IMR-90 (cell line): ENCODE measurements around the gene ALAS2. TPM values are rescaled to one million over a fixed set of nuclear protein-coding genes. Genes with fewer than 3 reads are reported as not detected.

ENCODE experiments used
- ATAC-seq: fragments of 200-7000 bp; cut with Tn5 transposase; 2 replicates; pipeline ENCODE4 v1.9.1; 2020; ENCODE audit warnings: low read depth, mild to moderate bottlenecking, moderate library complexity
- BruUV-seq: library from RNA; stranded (reverse); fragments of 400-500 nt; replicated peaks from 2 replicates; lab custom pipeline; 2021; lab: Mats Ljungman, UMichigan
- CTCF ChIA-PET: fragments of 300-600 bp; formaldehyde crosslinking; extraction: SDS; loops from one replicate; lab custom pipeline; 2021; ENCODE audit warnings: antibody characterized with exemption; lab: Yijun Ruan, JAX
- POLR2A ChIA-PET: fragments of 300-600 bp; sonication (Branson Sonifier 250); formaldehyde crosslinking; loops from one replicate; lab custom pipeline; 2022; ENCODE audit warnings: antibody characterized with exemption; ENCODE audit not compliant: unreplicated experiment; lab: Charles Lee
- DNase-seq: peaks from one replicate; pipeline ENCODE4 v3.0.0; 2013
- H2AFZ ChIP-seq: replicated peaks from 2 replicates; pipeline ENCODE3; 2013; ENCODE audit warnings: low read length, mild to moderate bottlenecking; ENCODE audit not compliant: poor library complexity
- H2AK5ac ChIP-seq: 2 replicates; pipeline ENCODE4 v1.6.1; 2013; ENCODE audit warnings: low read depth, low read length, inconsistent platforms
- H2AK9ac ChIP-seq: replicated peaks from 2 replicates; pipeline ENCODE3; 2013; ENCODE audit warnings: mild to moderate bottlenecking, low read depth, low read length, moderate library complexity; ENCODE audit not compliant: poor library complexity
- H2BK120ac ChIP-seq: 2 replicates; pipeline ENCODE4 v1.6.1; 2013; ENCODE audit warnings: low read depth, low read length, inconsistent platforms
- H2BK15ac ChIP-seq: 3 replicates; pipeline ENCODE4 v1.6.1; 2013; ENCODE audit warnings: low read depth, low read length, inconsistent platforms
- H2BK20ac ChIP-seq: 2 replicates; pipeline ENCODE4 v1.6.1; 2013; ENCODE audit warnings: low read depth, mild to moderate bottlenecking, inconsistent platforms, low read length, moderate library complexity
- H2BK5ac ChIP-seq: 2 replicates; pipeline ENCODE4 v1.6.1; 2013; ENCODE audit warnings: mild to moderate bottlenecking, low read depth, low read length, inconsistent platforms; ENCODE audit not compliant: poor library complexity, severe bottlenecking
- H3K14ac ChIP-seq: replicated peaks from 2 replicates; pipeline ENCODE4 v1.6.1; 2013; ENCODE audit warnings: low read depth, low read length, inconsistent platforms
- H3K18ac ChIP-seq: 2 replicates; pipeline ENCODE4 v1.6.1; 2013; ENCODE audit warnings: low read depth, low read length, control low read depth
- H3K23ac ChIP-seq: 2 replicates; pipeline ENCODE4 v1.6.1; 2013; ENCODE audit warnings: low read depth, low read length, inconsistent platforms
- H3K27ac ChIP-seq: 2 replicates; pipeline ENCODE4 v1.5.1; 2013; ENCODE audit warnings: mild to moderate bottlenecking, control low read depth, low read length; ENCODE audit not compliant: insufficient read depth
- H3K27me3 ChIP-seq: 2 replicates; pipeline ENCODE4 v1.6.1; 2013; ENCODE audit warnings: low read length; ENCODE audit not compliant: control insufficient read depth, insufficient read depth
- H3K36me3 ChIP-seq: 2 replicates; pipeline ENCODE4 v1.6.1; 2013; ENCODE audit warnings: low read length, mixed read lengths; ENCODE audit not compliant: control insufficient read depth, insufficient read depth
- H3K4ac ChIP-seq: 2 replicates; pipeline ENCODE4 v1.6.1; 2013; ENCODE audit warnings: low read depth, low read length, inconsistent platforms
- H3K4me1 ChIP-seq: 2 replicates; pipeline ENCODE4 v1.6.1; 2013; ENCODE audit warnings: low read length, mixed read lengths; ENCODE audit not compliant: control insufficient read depth, insufficient read depth
- H3K4me2 ChIP-seq: 2 replicates; pipeline ENCODE4 v1.6.1; 2013; ENCODE audit warnings: low read depth, mild to moderate bottlenecking, control low read depth, low read length, moderate library complexity
- H3K4me3 ChIP-seq: 2 replicates; pipeline ENCODE4 v1.5.1; 2013; ENCODE audit warnings: low read depth, mild to moderate bottlenecking, control low read depth, low read length, moderate library complexity; ENCODE audit not compliant: insufficient read depth
- H3K56ac ChIP-seq: 2 replicates; pipeline ENCODE4 v1.6.1; 2013; ENCODE audit warnings: low read length, inconsistent platforms; ENCODE audit not compliant: insufficient read depth; ENCODE audit errors: extremely low read depth
- H3K79me1 ChIP-seq, 2 experiments: 2 replicates each; pipeline ENCODE4 v1.6.1; 2013; ENCODE audit warnings: low read length in 2 of 2, inconsistent platforms in 1 of 2, low read depth in 1 of 2
- H3K9ac ChIP-seq: 2 replicates; pipeline ENCODE4 v1.6.1; 2013; ENCODE audit warnings: low read depth, low read length, control low read depth
- H3K9me1 ChIP-seq: 2 replicates; pipeline ENCODE4 v1.6.1; 2013; ENCODE audit warnings: low read length, inconsistent platforms; ENCODE audit not compliant: insufficient read depth
- H3K9me3 ChIP-seq: 2 replicates; pipeline ENCODE4 v1.6.1; 2013; ENCODE audit warnings: low read length; ENCODE audit not compliant: control insufficient read depth, insufficient read depth
- H4K20me1 ChIP-seq: 2 replicates; pipeline ENCODE4 v1.6.1; 2013; ENCODE audit warnings: low read length, inconsistent platforms; ENCODE audit not compliant: insufficient read depth
- H4K5ac ChIP-seq: 2 replicates; pipeline ENCODE4 v1.6.1; 2013; ENCODE audit warnings: mild to moderate bottlenecking, low read depth, low read length, control low read depth
- H4K8ac ChIP-seq, 2 experiments: 2 replicates each; pipeline ENCODE4 v1.6.1; 2013; ENCODE audit warnings: low read depth in 2 of 2, low read length in 2 of 2, control low read depth in 1 of 2, inconsistent platforms in 1 of 2
- H4K91ac ChIP-seq: 2 replicates; pipeline ENCODE4 v1.6.1; 2013; ENCODE audit warnings: low read depth, low read length, inconsistent platforms; ENCODE audit not compliant: insufficient read depth
- RFX5 ChIP-seq: IDR thresholded peaks from 2 replicates; pipeline ENCODE4 v1.8.0; 2012; ENCODE audit warnings: low read depth, mild to moderate bottlenecking, low read length, moderate library complexity
- SMC3 ChIP-seq: fragments of 150-350 bp; IDR thresholded peaks from 2 replicates; pipeline ENCODE4 v1.6.1; 2016; ENCODE audit warnings: low read depth, mild to moderate bottlenecking, antibody characterized with exemption, low read length, moderate library complexity
- WGBS, 2 experiments: methylation state at CpG; one replicate each; pipeline versions ENCODE4 v1.1.5 to v1.1.7; 2013; ENCODE audit warnings: missing lambda C conversion rate in 2 of 2; ENCODE audit not compliant: insufficient read length in 1 of 2; ENCODE audit errors: extremely low coverage in 2 of 2; 5-methylcytosine and 5-hydroxymethylcytosine counted together
- dilution Hi-C: fragments of 300-500 bp; cut with HindIII; formaldehyde crosslinking; loops from one replicate; pipeline ENCODE4 v1.14.3; 2018; ENCODE audit warnings: low sequenced_read_pairs; ENCODE audit not compliant: unreplicated experiment
- in situ Hi-C: fragments of 300-500 bp; cut with MboI; formaldehyde crosslinking; loops from 3 replicates; pipeline ENCODE4 v1.14.3; 2019; ENCODE audit warnings: low sequenced_read_pairs, inconsistent platforms, mixed read lengths
- intact Hi-C: fragments of 100-400 bp; cut with micrococcal nuclease; formaldehyde crosslinking; loops from 2 replicates; pipeline ENCODE4 v1.10.0; 2022
- polyA plus RNA-seq, 3 experiments: library from polyadenylated mRNA; depleted of rRNA; stranded (reverse); fragments of >200 nt; gene quantifications; 2 replicates each; pipeline ENCODE4 v1.2.3, GENCODE V29; 2012; ENCODE audit warnings: low replicate concordance in 1 of 3
- total RNA-seq: library from RNA; depleted of rRNA; stranded (reverse); fragments of >200 nt; gene quantifications from 2 replicates; pipeline ENCODE4 v1.2.3, GENCODE V29; 2012
- TF ChIP-seq, protein P1 (sequence below): fragments of 150-350 bp; IDR thresholded peaks from 2 replicates; pipeline ENCODE4 v1.6.1; 2017; ENCODE audit warnings: mild to moderate bottlenecking, antibody characterized with exemption, low read length, low read depth

Gene ALAS2
- total and polyA plus RNA-seq, 2 of the 4 experiments (the other 2 are of a cell fraction): not detected

DNA sequence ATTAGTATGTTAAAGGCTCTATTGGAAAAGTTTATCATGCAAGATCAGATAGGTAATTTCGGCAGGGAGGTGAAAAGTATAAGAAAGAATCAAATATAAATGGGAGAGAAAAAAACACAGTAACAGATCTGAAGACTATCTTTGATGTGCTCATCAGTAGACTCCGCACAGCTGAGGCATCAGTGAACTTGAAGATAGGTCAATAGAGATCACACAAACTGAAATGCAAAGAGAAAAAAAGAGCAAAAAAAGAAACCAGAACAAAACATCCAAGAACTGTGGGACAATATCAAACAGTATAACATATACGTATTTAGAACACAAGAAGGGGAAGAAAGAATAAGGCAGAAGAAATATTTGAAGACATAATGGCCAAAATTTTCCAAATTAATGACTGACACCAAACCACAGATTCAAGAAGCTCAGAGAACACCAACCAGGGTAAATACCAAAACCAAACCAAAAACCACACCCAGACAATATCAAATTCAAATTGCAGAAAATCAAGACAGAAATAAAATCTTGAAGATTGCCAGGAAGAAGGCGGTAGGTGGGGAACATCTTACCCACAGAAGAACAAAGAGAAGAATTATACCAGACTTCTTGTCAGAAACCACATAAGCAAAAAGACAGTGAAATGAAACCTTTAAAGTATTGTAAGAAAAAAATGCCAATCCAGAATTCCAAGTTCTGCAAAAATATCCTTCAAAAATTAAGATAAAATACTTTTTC, 65.8 kb downstream of the ALAS2 start:
- Histone ChIP-seq H2AK5ac (no peak overlapping the region), H4K91ac (no peak overlapping the region), H3K27me3 (peaks cover 2% of the 10 kb centered on the region), H3K27ac (no peak overlapping the region), H3K23ac (no peak overlapping the region), H2AFZ (no peak overlapping the region), H2BK5ac (no peak overlapping the region), H3K9ac (no peak overlapping the region), H2BK20ac (no peak overlapping the region), H4K5ac (no peak overlapping the region), H3K4me2 (no peak overlapping the region), H2BK120ac (no peak overlapping the region), H2AK9ac (no peak overlapping the region), H3K56ac (no peak overlapping the region), H3K4ac (no peak overlapping the region), H3K9me1 (no peaks in the 10 kb centered on the region), H4K8ac (no peak overlapping the region), H3K4me1 (no peaks in the 10 kb centered on the region), H3K36me3 (no peaks in the 10 kb centered on the region), H3K18ac (no peak overlapping the region), H2BK15ac (no peak overlapping the region), H3K9me3 (no peaks in the 10 kb centered on the region), H3K14ac (no peak overlapping the region), H3K4me3 (no peak overlapping the region), H3K79me1 (no peaks in the 10 kb centered on the region), H4K20me1 (no peaks in the 10 kb centered on the region)
- intact Hi-C loops (no loop called here), in situ Hi-C loops (no loop called here), dilution Hi-C loops (no loop called here)
- CTCF ChIA-PET: no interaction called here
- ATAC-seq (no peak), DNase-seq (no peak)
- no peak for TF ChIP-seq SMC3
- no peak for TF ChIP-seq RFX5
- TF ChIP-seq, protein P1, sequence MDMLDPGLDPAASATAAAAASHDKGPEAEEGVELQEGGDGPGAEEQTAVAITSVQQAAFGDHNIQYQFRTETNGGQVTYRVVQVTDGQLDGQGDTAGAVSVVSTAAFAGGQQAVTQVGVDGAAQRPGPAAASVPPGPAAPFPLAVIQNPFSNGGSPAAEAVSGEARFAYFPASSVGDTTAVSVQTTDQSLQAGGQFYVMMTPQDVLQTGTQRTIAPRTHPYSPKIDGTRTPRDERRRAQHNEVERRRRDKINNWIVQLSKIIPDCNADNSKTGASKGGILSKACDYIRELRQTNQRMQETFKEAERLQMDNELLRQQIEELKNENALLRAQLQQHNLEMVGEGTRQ: no peak
- POLR2A ChIA-PET: no interaction called here
- WGBS, 2 experiments: no CpG with 5 or more reads among the region's 4 CpGs
- BruUV-seq: no TSS peak
